Uterus (tissue), 4 donors: ENCODE results near the gene ABHD12B. TPM values are rescaled to one million over a fixed set of nuclear protein-coding genes. Genes with fewer than 3 reads are reported as not detected.

Source experiments
- DNase-seq, 2 donors: peaks; one replicate each; pipeline ENCODE4 v3.0.0-alpha.2; 2019 to 2020
- H3K27ac ChIP-seq, 2 donors: fragments of 200-600 bp; sonication (generic); 1 replicate in 1 of 2; 2 replicates in 1 of 2; pipeline ENCODE4 v1.5.1; 2016 to 2018
- H3K27me3 ChIP-seq, 2 donors: fragments of 200-600 bp; sonication (generic); one replicate each; pipeline ENCODE4 v1.5.1; 2018 to 2019; ENCODE audit warnings: control low read depth in 1 of 2
- H3K36me3 ChIP-seq, 2 donors: fragments of 200-600 bp; sonication (generic); one replicate each; pipeline ENCODE4 v1.5.1; 2019; ENCODE audit warnings: control low read depth in 1 of 2
- H3K4me1 ChIP-seq, 2 donors: fragments of 200-600 bp; sonication (generic); one replicate each; pipeline ENCODE4 v1.5.1; 2018 to 2019; ENCODE audit warnings: control low read depth in 1 of 2
- H3K4me3 ChIP-seq, 2 donors: fragments of 200-600 bp; sonication (generic); 1 replicate in 1 of 2; 2 replicates in 1 of 2; pipeline ENCODE4 v1.5.1; 2018 to 2019; ENCODE audit warnings: mild to moderate bottlenecking in 1 of 2
- H3K9me3 ChIP-seq, 2 donors: fragments of 200-600 bp; sonication (generic); one replicate each; pipeline ENCODE4 v1.5.1; 2019; ENCODE audit warnings: control low read depth in 1 of 2
- CTCF ChIP-seq, 4 experiments: fragments of 200-600 bp in 2 of 4; fragments of 450-650 bp in 2 of 4; sonication (generic) in 2 of 4; IDR thresholded peaks; one replicate each; pipeline ENCODE4 v1.5.1; 2016 to 2019; ENCODE audit warnings: antibody characterized with exemption in 4 of 4, mild to moderate bottlenecking in 2 of 4, moderate library complexity in 1 of 4
- POLR2A ChIP-seq, 2 donors: fragments of 450-650 bp; IDR thresholded peaks; one replicate each; pipeline ENCODE4 v1.6.1; 2016; ENCODE audit warnings: antibody characterized with exemption in 2 of 2, mild to moderate bottlenecking in 1 of 2, moderate library complexity in 1 of 2
- intact Hi-C: fragments of 100-400 bp; cut with DNase I; formaldehyde crosslinking; loops from one replicate; pipeline ENCODE4 v1.15.1; 2023; ENCODE audit warnings: low total_unique reads
- total RNA-seq, 4 donors: library from RNA; depleted of rRNA in 3 of 4; stranded (reverse); fragments of >200 nt in 3 of 4; gene quantifications; one replicate each; pipeline versions ENCODE4 v1.1.0 to v1.2.4, GENCODE V29; 2014 to 2023
- donor health status: DM: yes; HTN: yes; CAD: no.

The ABHD12B gene
- total RNA-seq, 4 donors from 2014 or later = not detected

DNA sequence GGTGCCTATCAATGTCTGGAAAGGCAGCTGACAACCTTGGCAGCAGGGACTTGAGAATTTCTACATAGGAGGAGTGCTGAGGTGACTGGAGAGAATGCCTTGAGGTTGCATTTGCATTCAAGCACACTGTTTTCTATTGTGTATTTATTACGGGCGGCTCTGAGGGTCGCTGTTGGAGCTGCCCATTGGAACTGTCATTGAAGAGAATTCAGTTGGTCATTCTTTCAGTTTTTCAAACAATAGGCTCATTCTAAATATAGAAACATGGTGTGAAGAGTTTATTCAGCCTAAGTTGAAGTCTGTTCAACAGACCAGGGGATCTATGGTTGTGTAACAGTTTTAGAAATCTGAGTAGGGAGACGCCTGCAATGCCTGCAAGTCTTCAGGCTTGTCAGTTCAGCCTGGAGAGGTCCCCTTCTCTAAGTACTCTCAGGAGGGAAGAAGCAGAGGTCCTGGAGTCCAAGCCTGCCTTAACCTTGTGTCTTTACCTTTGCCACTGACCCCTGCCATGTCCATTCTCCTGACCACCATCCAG lies 9.8 kb upstream of the ABHD12B start:
- no peak for DNase-seq
- H3K9me3 ChIP-seq = no peaks in the 10 kb centered on the region
- H3K27ac ChIP-seq = no peak overlapping the region
- TF ChIP-seq POLR2A (IDR thresholded peaks at IDR 0.05) = no peak
- no peak for TF ChIP-seq CTCF (IDR thresholded peaks at IDR 0.05)
- H3K36me3 ChIP-seq = no peaks in the 10 kb centered on the region
- no peaks in the 10 kb centered on the region for H3K27me3 ChIP-seq
- intact Hi-C loops = loop anchor here (10.0 kb wide), 1 partner anchor 247 kb away; no protein-coding TSS in a partner anchor
- peaks cover 0 to 4% of the 10 kb centered on the region in 2 donors for H3K4me1 ChIP-seq
- H3K4me3 ChIP-seq = no peak overlapping the region

GRCh38 chr14:50864237-50864636 lies 7.6 kb upstream of the ABHD12B start:
- Histone ChIP-seq H3K27me3 (no peaks in the 10 kb centered on the region), H3K9me3 (no peaks in the 10 kb centered on the region), H3K4me1 (peaks cover 0 to 3% of the 10 kb centered on the region in 2 donors), H3K36me3 (no peaks in the 10 kb centered on the region), H3K4me3 (no peak overlapping the region), H3K27ac (no peak overlapping the region)
- no peak for DNase-seq
- TF ChIP-seq CTCF (IDR thresholded peaks at IDR 0.05) (no peak), POLR2A (IDR thresholded peaks at IDR 0.05) (no peak)
- intact Hi-C loops = loop anchor here (10.0 kb wide), 1 partner anchor 249 kb away; no protein-coding TSS in a partner anchor

DNA sequence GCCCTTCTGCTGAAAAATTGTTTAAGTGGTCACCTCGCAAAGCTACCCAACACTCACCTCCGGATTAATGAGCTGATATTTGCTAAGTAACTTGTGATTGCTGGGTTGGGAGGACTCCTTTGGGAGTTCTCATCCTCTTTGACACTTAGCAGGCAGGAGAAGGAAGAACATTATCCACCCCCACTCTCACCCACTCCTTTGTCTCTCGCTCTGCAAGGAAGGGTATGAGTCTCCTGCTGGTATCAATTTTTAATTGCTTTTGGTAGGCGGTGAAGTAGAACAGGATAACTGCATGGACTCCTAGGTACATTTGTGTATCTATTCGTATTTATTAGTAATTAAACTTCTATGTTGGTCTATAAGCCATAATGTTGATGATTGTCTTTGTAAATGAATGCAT lies 6.9 kb upstream of the ABHD12B start:
- Histone ChIP-seq H3K9me3 (no peaks in the 10 kb centered on the region), H3K27me3 (no peaks in the 10 kb centered on the region), H3K27ac (no peak overlapping the region), H3K4me1 (no peaks in the 10 kb centered on the region), H3K36me3 (no peaks in the 10 kb centered on the region), H3K4me3 (no peak overlapping the region)
- TF ChIP-seq POLR2A (IDR thresholded peaks at IDR 0.05) (no peak), CTCF (IDR thresholded peaks at IDR 0.05) (no peak)
- no peak for DNase-seq
- intact Hi-C loops = loop anchor here (10.0 kb wide), 1 partner anchor 250 kb away; no protein-coding TSS in a partner anchor

DNA sequence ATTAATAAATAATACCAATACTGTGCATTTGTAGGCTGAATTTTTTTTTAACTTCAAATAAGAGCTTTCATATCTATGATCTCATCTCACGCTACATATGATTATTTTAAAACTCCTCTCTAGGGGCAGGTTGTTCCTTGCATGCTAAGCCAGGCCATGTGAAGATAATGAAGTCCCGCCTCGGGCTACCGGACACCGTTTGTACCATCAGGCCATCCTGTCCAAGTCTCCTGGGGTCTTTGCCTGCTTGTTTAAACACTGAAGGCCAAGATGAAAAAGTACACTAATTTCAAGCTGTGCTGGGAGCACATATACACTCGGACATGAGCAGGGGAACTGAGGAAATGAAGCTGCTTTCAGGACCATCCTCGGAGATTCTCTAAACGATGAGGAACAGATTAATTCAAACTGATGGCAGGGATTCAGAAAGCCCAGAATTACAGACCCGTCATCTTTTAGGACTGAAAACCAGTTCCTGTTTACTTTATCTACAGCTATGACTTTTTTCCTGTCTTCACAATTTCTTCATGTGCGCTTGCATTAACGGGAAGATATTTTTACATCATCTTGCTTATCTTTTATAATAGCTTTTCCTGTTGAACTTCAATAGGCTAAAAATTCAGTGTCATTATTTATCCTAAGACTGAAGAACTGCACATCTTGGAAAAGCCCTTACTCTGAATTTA lies 6.3 kb upstream of the ABHD12B start:
- Histone ChIP-seq H3K27me3 (no peaks in the 10 kb centered on the region), H3K4me1 (no peaks in the 10 kb centered on the region), H3K4me3 (no peak overlapping the region), H3K9me3 (no peaks in the 10 kb centered on the region), H3K36me3 (no peaks in the 10 kb centered on the region), H3K27ac (no peak overlapping the region)
- no peak for DNase-seq
- TF ChIP-seq POLR2A (IDR thresholded peaks at IDR 0.05) (no peak), CTCF (IDR thresholded peaks at IDR 0.05) (no peak)
- intact Hi-C loops = loop anchor here (10.0 kb wide), 1 partner anchor 251 kb away; no protein-coding TSS in a partner anchor

GRCh38 chr14:50871228-50871627 lies 625 bp upstream of the ABHD12B start:
- no peak for DNase-seq
- Histone ChIP-seq H3K36me3 (no peaks in the 10 kb centered on the region), H3K27ac (no peak overlapping the region), H3K27me3 (no peaks in the 10 kb centered on the region), H3K4me1 (peaks cover 0 to 6% of the 10 kb centered on the region in 2 donors), H3K9me3 (no peaks in the 10 kb centered on the region), H3K4me3 (no peak overlapping the region)
- TF ChIP-seq POLR2A (IDR thresholded peaks at IDR 0.05) = no peak
- TF ChIP-seq CTCF (IDR thresholded peaks at IDR 0.05) = no peak
- intact Hi-C loops = no loop called here
